Large intestine (tissue), 3 donors: ENCODE measurements around the gene S100A13. TPM values are rescaled to one million over a fixed set of nuclear protein-coding genes. Genes with fewer than 3 reads are reported as not detected.

Experiments
- DNase-seq, 2 donors: peaks; one replicate each; pipeline versions ENCODE4 v3.0.0 to v3.0.0-alpha.2; 2013
- H3K27ac ChIP-seq: one replicate; pipeline ENCODE4 v1.5.1; 2013; ENCODE audit warnings: low read length
- H3K27me3 ChIP-seq: 2 replicates; pipeline ENCODE4 v1.6.1; 2013; ENCODE audit warnings: low read length; ENCODE audit not compliant: control insufficient read depth, insufficient read depth
- H3K36me3 ChIP-seq: 2 replicates; pipeline ENCODE4 v1.6.1; 2013; ENCODE audit warnings: low read length; ENCODE audit not compliant: control insufficient read depth, insufficient read depth
- H3K4me1 ChIP-seq: one replicate; pipeline ENCODE4 v1.6.1; 2013; ENCODE audit warnings: low read length; ENCODE audit not compliant: control insufficient read depth, insufficient read depth
- H3K4me3 ChIP-seq: one replicate; pipeline ENCODE4 v1.5.1; 2013; ENCODE audit warnings: low read length
- H3K9me3 ChIP-seq: one replicate; pipeline ENCODE4 v1.6.1; 2013; ENCODE audit warnings: mild to moderate bottlenecking, low read depth, low read length, moderate library complexity; ENCODE audit not compliant: control insufficient read depth
- WGBS: methylation state at CpG from one replicate; pipeline ENCODE4 v1.1.5; 2013; ENCODE audit warnings: low lambda C conversion rate; ENCODE audit not compliant: insufficient coverage; 5-methylcytosine and 5-hydroxymethylcytosine counted together
- polyA plus RNA-seq: library from polyadenylated mRNA; unstranded; fragments of 120-200 nt; gene quantifications from one replicate; pipeline ENCODE4 v1.2.1, GENCODE V29; 2013

Gene S100A13
- polyA plus RNA-seq, 1 donor: 77.2 TPM

- H3K4me3 ChIP-seq: peak overlapping the region; percentile 62
- H3K4me1 ChIP-seq: peaks cover 40% of the 10 kb centered on the region
- no CpG with 5 or more reads among the region's 3 CpGs for WGBS
- H3K36me3 ChIP-seq: peaks cover 16% of the 10 kb centered on the region
- no peaks in the 10 kb centered on the region for H3K9me3 ChIP-seq
- no peak for DNase-seq
- H3K27me3 ChIP-seq: no peaks in the 10 kb centered on the region
- peak overlapping the region; percentile 63 for H3K27ac ChIP-seq
Observed at GRCh38 chr1:153626477-153626903, 815 bp downstream of the S100A13 start.

- Histone ChIP-seq H3K27me3 (no peaks in the 10 kb centered on the region), H3K4me3 (no peak overlapping the region), H3K4me1 (peaks cover 27% of the 10 kb centered on the region), H3K27ac (no peak overlapping the region), H3K36me3 (peaks cover 16% of the 10 kb centered on the region), H3K9me3 (no peaks in the 10 kb centered on the region)
- no peak for DNase-seq
- WGBS: no CpG with 5 or more reads among the region's 10 CpGs
Observed at GRCh38 chr1:153624965-153625611, 2.2 kb downstream of the S100A13 start.

GRCh38 chr1:153623101-153623500, 4.2 kb downstream of the S100A13 start:
- 86% methylated on average over 5 of the region's 7 CpGs for WGBS
- Histone ChIP-seq H3K9me3 (no peaks in the 10 kb centered on the region), H3K36me3 (peaks cover 20% of the 10 kb centered on the region), H3K27me3 (no peaks in the 10 kb centered on the region), H3K27ac (no peak overlapping the region), H3K4me1 (peaks cover 17% of the 10 kb centered on the region), H3K4me3 (no peak overlapping the region)
- no peak for DNase-seq

- H3K36me3 ChIP-seq: peaks cover 13% of the 10 kb centered on the region
- peaks cover 31% of the 10 kb centered on the region for H3K4me1 ChIP-seq
- no peak overlapping the region for H3K4me3 ChIP-seq
- no peaks in the 10 kb centered on the region for H3K27me3 ChIP-seq
- DNase-seq: no peak
- no peaks in the 10 kb centered on the region for H3K9me3 ChIP-seq
- WGBS: no CpG with 5 or more reads among the region's 6 CpGs
- H3K27ac ChIP-seq: no peak overlapping the region
Observed at GRCh38 chr1:153619171-153619570, 8.1 kb downstream of the S100A13 start.

GRCh38 chr1:153617663-153618062, 9.6 kb downstream of the S100A13 start:
- Histone ChIP-seq H3K4me1 (peaks cover 41% of the 10 kb centered on the region), H3K27ac (peak overlapping the region; percentile 94)
- no CpG with 5 or more reads among the region's 6 CpGs for WGBS

GRCh38 chr1:153616917-153617311, 10.4 kb downstream of the S100A13 start:
- Histone ChIP-seq H3K4me3 (no peak overlapping the region), H3K27me3 (no peaks in the 10 kb centered on the region), H3K27ac (peak overlapping the region; percentile 94), H3K9me3 (no peaks in the 10 kb centered on the region), H3K36me3 (peaks cover 4% of the 10 kb centered on the region), H3K4me1 (peaks cover 41% of the 10 kb centered on the region)
- WGBS: 40% methylated on average over 1 of the region's 5 CpGs
- DNase-seq: no peak

More at GRCh38 chr1:153617663-153618062, 9.6 kb downstream of the S100A13 start:
- no peak overlapping the region for H3K4me3 ChIP-seq
- DNase-seq: peak; percentile 58 to 68
- peaks cover 4% of the 10 kb centered on the region for H3K36me3 ChIP-seq
- no peaks in the 10 kb centered on the region for H3K27me3 ChIP-seq
- no peaks in the 10 kb centered on the region for H3K9me3 ChIP-seq

GRCh38 chr1:153616144-153616916, 11.0 kb downstream of the S100A13 start, which contains the start of gene S100A14:
Gene S100A14 (minus strand): TSS chr1:153616325. CDS start chr1:153615858, 467 bp downstream.
- no CpG with 5 or more reads among the region's 10 CpGs for WGBS

GRCh38 chr1:153615406-153615805, 11.9 kb downstream of the S100A13 start:
- no peaks in the 10 kb centered on the region for H3K27me3 ChIP-seq
- H3K4me3 ChIP-seq: peak overlapping the region; percentile 65
- H3K36me3 ChIP-seq: peaks cover 4% of the 10 kb centered on the region
- H3K4me1 ChIP-seq: peaks cover 52% of the 10 kb centered on the region
- no CpG with 5 or more reads among the region's 2 CpGs for WGBS
- peak overlapping the region; percentile 94 for H3K27ac ChIP-seq
- H3K9me3 ChIP-seq: no peaks in the 10 kb centered on the region
- no peak for DNase-seq

More at GRCh38 chr1:153616144-153616916, 11.0 kb downstream of the S100A13 start, which contains the start of gene S100A14:
- Histone ChIP-seq H3K9me3 (no peaks in the 10 kb centered on the region), H3K27me3 (no peaks in the 10 kb centered on the region), H3K36me3 (peaks cover 4% of the 10 kb centered on the region), H3K27ac (peak within 1 kb of the TSS; percentile 94), H3K4me1 (peaks cover 44% of the 10 kb centered on the region), H3K4me3 (peak within 1 kb of the TSS; percentile 65)
- peak; percentile 95 to 97 for DNase-seq

- no CpG with 5 or more reads among the region's 7 CpGs for WGBS
- Histone ChIP-seq H3K9me3 (no peaks in the 10 kb centered on the region), H3K4me1 (peaks cover 57% of the 10 kb centered on the region), H3K36me3 (peaks cover 4% of the 10 kb centered on the region), H3K27me3 (no peaks in the 10 kb centered on the region), H3K27ac (peak overlapping the region; percentile 8), H3K4me3 (peak overlapping the region; percentile 65)
- DNase-seq: no peak
Observed at GRCh38 chr1:153614906-153615305, 12.4 kb downstream of the S100A13 start.

- DNase-seq: peak in 1 of 2 donors; percentile 46
- Histone ChIP-seq H3K4me1 (peaks cover 62% of the 10 kb centered on the region), H3K36me3 (peaks cover 4% of the 10 kb centered on the region), H3K4me3 (peak overlapping the region; percentile 65), H3K27me3 (no peaks in the 10 kb centered on the region), H3K9me3 (no peaks in the 10 kb centered on the region), H3K27ac (peak overlapping the region; percentile 8)
- WGBS: 67% methylated on average over 1 of the region's 2 CpGs
Observed at GRCh38 chr1:153614189-153614900, 13.0 kb downstream of the S100A13 start.
